HG02973 (cell line): ENCODE data around the gene DNAJC9.
"Not testable (repeated sequence)": the region's sequence is repeated elsewhere in the genome, so short reads cannot be mapped to it uniquely, and the experiment has no call there.

ENCODE experiments used
- ATAC-seq: cut with Tn5 transposase; IDR thresholded peaks from one replicate; pipeline ENCODE4 v1.9.1; 2021; ENCODE audit warnings: moderate library complexity; ENCODE audit not compliant: unreplicated experiment

DNAJC9 gene

GRCh38 chr10:73246646-73247508 is at the start of gene DNAJC9:
Gene DNAJC9 (minus strand): TSS chr10:73247255. CDS start chr10:73247189, 66 bp downstream.
- peak; percentile 62 for ATAC-seq

- no peak for ATAC-seq
These were observed 46.4 kb upstream of the DNAJC9 start for GRCh38 chr10:73293461-73293860.

- no peak for ATAC-seq
These were observed 42.9 kb upstream of the DNAJC9 start for GRCh38 chr10:73289958-73290357.

GRCh38 chr10:73287441-73287840 is 40.4 kb upstream of the DNAJC9 start:
- no peak for ATAC-seq

GRCh38 chr10:73281097-73281496 is 34.0 kb upstream of the DNAJC9 start:
- ATAC-seq, result no peak

GRCh38 chr10:73264423-73264822 is 17.4 kb upstream of the DNAJC9 start:
- no peak for ATAC-seq

- no peak for ATAC-seq
These were observed 16.8 kb upstream of the DNAJC9 start for GRCh38 chr10:73263693-73264347.

- no peak for ATAC-seq
These were observed 16.0 kb upstream of the DNAJC9 start for GRCh38 chr10:73262880-73263555.

GRCh38 chr10:73262105-73262730 is 15.2 kb upstream of the DNAJC9 start:
- ATAC-seq, result no peak

- no peak for ATAC-seq
These were observed 14.4 kb upstream of the DNAJC9 start for GRCh38 chr10:73261362-73261995.

GRCh38 chr10:73258612-73259011 is 11.6 kb upstream of the DNAJC9 start:
- not testable (repeated sequence) for ATAC-seq

- no peak for ATAC-seq
These were observed 6.1 kb upstream of the DNAJC9 start for GRCh38 chr10:73253225-73253555.

- ATAC-seq, result peak; percentile 67
These were observed 5.6 kb upstream of the DNAJC9 start, which contains the start of gene MRPS16 for GRCh38 chr10:73252445-73253224. Gene MRPS16 (minus strand): TSS chr10:73252644. CDS start chr10:73252482, 162 bp downstream.

- peak; percentile 47 for ATAC-seq
These were observed 4.8 kb upstream of the DNAJC9 start for GRCh38 chr10:73251683-73252444.

- ATAC-seq, result no peak
These were observed 1.2 kb upstream of the DNAJC9 start for GRCh38 chr10:73248259-73248724.

- no peak for ATAC-seq
These were observed 629 bp upstream of the DNAJC9 start for GRCh38 chr10:73247509-73248258.

- no peak for ATAC-seq
These were observed 771 bp downstream of the DNAJC9 start for GRCh38 chr10:73246322-73246645.

GRCh38 chr10:73244866-73245477 is 2.1 kb downstream of the DNAJC9 start:
- ATAC-seq, result no peak
